ENCODE data around the gene WRAP73. TPM values are rescaled to one million over a fixed set of nuclear protein-coding genes. Genes with fewer than 3 reads are reported as not detected.

Gene WRAP73
- total RNA-seq, 1 experiment from 2014 or later: 25.3 TPM

GRCh38 chr1:3668148-3668547, 18.2 kb upstream of the WRAP73 start:
- H3K4me1 Mint-ChIP-seq (ENCODE audit: insufficient read depth, unreplicated experiment): peaks cover 20% of the 10 kb centered on the region
- peak overlapping the region; percentile 15 for H3K4me3 Mint-ChIP-seq (ENCODE audit: unreplicated experiment)
- no peaks in the 10 kb centered on the region for H3K9me3 Mint-ChIP-seq (ENCODE audit: unreplicated experiment)
- CTCF ChIA-PET: interaction anchor here (1.8 kb wide), 1 partner anchor 56 kb away, joined by 11 read pairs; no protein-coding TSS in a partner anchor
- no peak for TF ChIP-seq CTCF (IDR thresholded peaks at IDR 0.05; ENCODE audit: unreplicated experiment)
- H3K27me3 Mint-ChIP-seq (ENCODE audit: insufficient read depth, unreplicated experiment): no peaks in the 10 kb centered on the region
- intact Hi-C loops (cut with micrococcal nuclease): no loop called here
- H3K36me3 Mint-ChIP-seq (ENCODE audit: insufficient read depth, unreplicated experiment): no peaks in the 10 kb centered on the region
- no TSS peak for BruUV-seq (replicated peaks)
- POLR2A ChIA-PET: interaction anchor here (0.7 to 1.6 kb wide), 5 partner anchors 19 to 128 kb away, joined by 3 to 14 read pairs (median 5); partner anchors contain the start of gene LRRC47
- no peak for DNase-seq (ENCODE audit: unreplicated experiment)
- H3K27ac Mint-ChIP-seq (ENCODE audit: low read depth, unreplicated experiment): no peak overlapping the region

- DNase-seq (ENCODE audit: unreplicated experiment): no peak
- ChIA-PET POLR2A (interaction anchor here (0.6 to 1.1 kb wide), 2 partner anchors 10 to 60 kb away, joined by 3 read pairs; no protein-coding TSS in a partner anchor), CTCF (no interaction called here)
- Mint-ChIP-seq H3K9me3 (ENCODE audit: unreplicated experiment) (no peaks in the 10 kb centered on the region), H3K4me3 (ENCODE audit: unreplicated experiment) (no peak overlapping the region), H3K4me1 (ENCODE audit: insufficient read depth, unreplicated experiment) (peaks cover 10% of the 10 kb centered on the region), H3K36me3 (ENCODE audit: insufficient read depth, unreplicated experiment) (no peaks in the 10 kb centered on the region), H3K27me3 (ENCODE audit: insufficient read depth, unreplicated experiment) (no peaks in the 10 kb centered on the region), H3K27ac (ENCODE audit: low read depth, unreplicated experiment) (no peak overlapping the region)
- TF ChIP-seq CTCF (IDR thresholded peaks at IDR 0.05; ENCODE audit: unreplicated experiment): no peak
- intact Hi-C loops (cut with micrococcal nuclease): no loop called here
- no TSS peak for BruUV-seq (replicated peaks)
Observed at GRCh38 chr1:3664700-3665375, 14.9 kb upstream of the WRAP73 start.

DNA sequence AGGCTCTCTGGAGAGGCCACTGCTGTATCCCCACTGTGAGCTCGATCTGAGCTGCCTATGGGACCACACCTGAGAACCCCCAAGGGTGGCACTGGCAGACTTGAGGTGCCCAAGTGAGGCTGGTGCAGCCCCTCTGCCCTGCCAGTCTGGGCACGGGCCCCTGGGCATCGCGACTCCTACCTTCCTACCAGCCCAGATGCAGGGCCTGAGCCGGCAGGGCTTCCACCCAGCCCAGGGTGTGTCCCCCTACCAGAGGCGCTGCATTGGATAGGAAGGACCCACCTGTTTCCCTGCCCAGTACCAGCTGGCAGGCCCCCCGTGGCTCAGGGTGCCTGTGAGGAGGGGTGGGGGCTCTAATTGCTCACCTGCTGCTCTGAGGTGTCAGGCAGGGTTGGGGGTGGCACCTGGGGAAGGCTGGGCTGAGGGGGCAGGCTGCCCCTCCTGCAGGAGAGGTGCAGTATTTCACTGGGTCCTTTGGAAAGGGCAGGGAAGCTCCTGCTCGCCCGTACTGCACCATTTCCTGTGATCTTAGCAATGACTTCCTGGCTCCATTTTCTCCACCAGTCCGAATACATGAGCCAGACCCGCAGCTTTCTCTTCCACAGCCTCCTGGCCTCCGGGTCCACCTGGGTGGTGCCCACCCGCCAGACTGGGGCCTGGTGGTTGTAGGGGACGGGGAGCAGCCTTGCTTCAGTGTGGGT, 14.2 kb upstream of the WRAP73 start:
- CTCF ChIA-PET: interaction anchor here (1.7 kb wide), 1 partner anchor 52 kb away, joined by 3 read pairs; no protein-coding TSS in a partner anchor
- DNase-seq (ENCODE audit: unreplicated experiment): no peak
- no peaks in the 10 kb centered on the region for H3K9me3 Mint-ChIP-seq (ENCODE audit: unreplicated experiment)
- no peaks in the 10 kb centered on the region for H3K36me3 Mint-ChIP-seq (ENCODE audit: insufficient read depth, unreplicated experiment)
- POLR2A ChIA-PET: interaction anchor here (1.1 kb wide), 1 partner anchor 60 kb away, joined by 3 read pairs; no protein-coding TSS in a partner anchor
- no peak overlapping the region for H3K27ac Mint-ChIP-seq (ENCODE audit: low read depth, unreplicated experiment)
- intact Hi-C loops (cut with micrococcal nuclease): no loop called here
- H3K4me1 Mint-ChIP-seq (ENCODE audit: insufficient read depth, unreplicated experiment): peaks cover 10% of the 10 kb centered on the region
- H3K27me3 Mint-ChIP-seq (ENCODE audit: insufficient read depth, unreplicated experiment): no peaks in the 10 kb centered on the region
- H3K4me3 Mint-ChIP-seq (ENCODE audit: unreplicated experiment): no peak overlapping the region
- no peak for TF ChIP-seq CTCF (IDR thresholded peaks at IDR 0.05; ENCODE audit: unreplicated experiment)
- BruUV-seq (replicated peaks): no TSS peak

- ChIA-PET CTCF (interaction anchor here (1.1 kb wide), 1 partner anchor 8 kb away, joined by 4 read pairs; no protein-coding TSS in a partner anchor), POLR2A (no interaction called here)
- Mint-ChIP-seq H3K4me3 (ENCODE audit: unreplicated experiment) (no peak overlapping the region), H3K4me1 (ENCODE audit: insufficient read depth, unreplicated experiment) (no peaks in the 10 kb centered on the region), H3K27me3 (ENCODE audit: insufficient read depth, unreplicated experiment) (no peaks in the 10 kb centered on the region), H3K9me3 (ENCODE audit: unreplicated experiment) (no peaks in the 10 kb centered on the region), H3K36me3 (ENCODE audit: insufficient read depth, unreplicated experiment) (no peaks in the 10 kb centered on the region), H3K27ac (ENCODE audit: low read depth, unreplicated experiment) (no peak overlapping the region)
- no TSS peak for BruUV-seq (replicated peaks)
- no peak for TF ChIP-seq CTCF (IDR thresholded peaks at IDR 0.05; ENCODE audit: unreplicated experiment)
- DNase-seq (ENCODE audit: unreplicated experiment): no peak
- intact Hi-C loops (cut with micrococcal nuclease): no loop called here
Observed at GRCh38 chr1:3662080-3662671, 12.3 kb upstream of the WRAP73 start.
